Ectodermal cell (in vitro differentiated cells): ENCODE measurements around the gene SLC12A6.
"Not testable (repeated sequence)": the region's sequence is repeated elsewhere in the genome, so short reads cannot be mapped to it uniquely, and the experiment has no call there.

Experiments
- H3K27ac ChIP-seq: 2 replicates; pipeline ENCODE4 v1.7.0; 2013; ENCODE audit warnings: mild to moderate bottlenecking, low read depth, low read length; ENCODE audit not compliant: insufficient read depth, poor library complexity, severe bottlenecking
- H3K27me3 ChIP-seq: 2 replicates; pipeline ENCODE4 v1.7.0; 2013; ENCODE audit warnings: mild to moderate bottlenecking, low read length; ENCODE audit not compliant: insufficient read depth, control insufficient read depth, poor library complexity, severe bottlenecking
- H3K36me3 ChIP-seq: one replicate; pipeline ENCODE4 v1.7.0; 2013; ENCODE audit warnings: low read length; ENCODE audit not compliant: control insufficient read depth, insufficient read depth
- H3K4me1 ChIP-seq: one replicate; pipeline ENCODE4 v1.7.0; 2013; ENCODE audit warnings: low read length; ENCODE audit not compliant: control insufficient read depth, insufficient read depth
- H3K4me3 ChIP-seq: 2 replicates; pipeline ENCODE4 v1.7.0; 2013; ENCODE audit warnings: low read depth, low read length, control low read depth; ENCODE audit not compliant: insufficient read depth
- H3K9me3 ChIP-seq: 2 replicates; pipeline ENCODE4 v1.7.0; 2013; ENCODE audit warnings: mild to moderate bottlenecking, low read length, moderate library complexity; ENCODE audit not compliant: control insufficient read depth
- WGBS, 2 experiments: methylation state at CpG; one replicate each; pipeline ENCODE4 v1.1.7; 2013; ENCODE audit warnings: missing lambda C conversion rate in 2 of 2; 5-methylcytosine and 5-hydroxymethylcytosine counted together

The SLC12A6 gene

GRCh38 chr15:34342737-34343575, 5.4 kb upstream of the SLC12A6 start, which contains the start of the genes NOP10 and NUTM1:
TSS of gene NOP10 (minus strand) at chr15:34343136. CDS start at chr15:34343073, 63 bp downstream.
TSS of gene NUTM1 (plus strand) at chr15:34343315. CDS start at chr15:34343697, 382 bp downstream.
- 1% methylated on average over 38 of the region's 38 CpGs for WGBS, 2 experiments
- H3K27ac ChIP-seq = peak within 1 kb of the TSS; percentile 60
- H3K36me3 ChIP-seq = peaks cover 8% of the 10 kb centered on the region

GRCh38 chr15:34342213-34342736, 4.7 kb upstream of the SLC12A6 start:
- not testable (repeated sequence) for H3K36me3 ChIP-seq, H3K27ac ChIP-seq, H3K4me1 ChIP-seq, H3K9me3 ChIP-seq, H3K27me3 ChIP-seq
- 34 to 40% methylated on average over 26 of the region's 26 CpGs for WGBS, 2 experiments
- peak overlapping the region; percentile 84 for H3K4me3 ChIP-seq

More at GRCh38 chr15:34342737-34343575, 5.4 kb upstream of the SLC12A6 start, which contains the start of the genes NOP10 and NUTM1:
- Histone ChIP-seq H3K4me1 (no peaks in the 10 kb centered on the region), H3K27me3 (no peaks in the 10 kb centered on the region), H3K4me3 (peak within 1 kb of the TSS; percentile 84), H3K9me3 (no peaks in the 10 kb centered on the region)

- H3K27ac ChIP-seq = no peak overlapping the region
- peak overlapping the region; percentile 84 for H3K4me3 ChIP-seq
- H3K27me3 ChIP-seq = no peaks in the 10 kb centered on the region
- H3K9me3 ChIP-seq = no peaks in the 10 kb centered on the region
- H3K36me3 ChIP-seq = peaks cover 8% of the 10 kb centered on the region
- WGBS, 2 experiments = 94 to 95% methylated on average over 15 of the region's 15 CpGs
- H3K4me1 ChIP-seq = no peaks in the 10 kb centered on the region
Observed at GRCh38 chr15:34341381-34342212, 4.0 kb upstream of the SLC12A6 start.

GRCh38 chr15:34339946-34340345, 2.4 kb upstream of the SLC12A6 start:
- no peak overlapping the region for H3K4me3 ChIP-seq
- 96 to 97% methylated on average over 3 of the region's 3 CpGs for WGBS, 2 experiments
- peaks cover 8% of the 10 kb centered on the region for H3K36me3 ChIP-seq
- no peak overlapping the region for H3K27ac ChIP-seq
- H3K4me1 ChIP-seq = no peaks in the 10 kb centered on the region
- no peaks in the 10 kb centered on the region for H3K9me3 ChIP-seq
- H3K27me3 ChIP-seq = no peaks in the 10 kb centered on the region

GRCh38 chr15:34338347-34338746, 766 bp upstream of the SLC12A6 start:
- Histone ChIP-seq H3K27ac (no peak overlapping the region), H3K9me3 (no peaks in the 10 kb centered on the region), H3K4me1 (no peaks in the 10 kb centered on the region), H3K36me3 (peaks cover 8% of the 10 kb centered on the region), H3K4me3 (peak overlapping the region; percentile 96), H3K27me3 (no peaks in the 10 kb centered on the region)
- WGBS, 2 experiments = 71 to 77% methylated on average over 13 to 16 of the region's 16 CpGs

GRCh38 chr15:34336991-34337556, 507 bp downstream of the SLC12A6 start:
- peak overlapping the region; percentile 96 for H3K4me3 ChIP-seq
- peaks cover 8% of the 10 kb centered on the region for H3K36me3 ChIP-seq
- H3K9me3 ChIP-seq = no peaks in the 10 kb centered on the region
- H3K27me3 ChIP-seq = no peaks in the 10 kb centered on the region
- H3K4me1 ChIP-seq = no peaks in the 10 kb centered on the region
- peak overlapping the region; percentile 40 for H3K27ac ChIP-seq
- 8 to 9% methylated on average over 26 of the region's 26 CpGs for WGBS, 2 experiments

GRCh38 chr15:34336231-34336990, 1.2 kb downstream of the SLC12A6 start:
- no peaks in the 10 kb centered on the region for H3K9me3 ChIP-seq
- peak overlapping the region; percentile 96 for H3K4me3 ChIP-seq
- WGBS, 2 experiments = 93 to 95% methylated on average over 16 of the region's 16 CpGs
- no peak overlapping the region for H3K27ac ChIP-seq
- H3K4me1 ChIP-seq = no peaks in the 10 kb centered on the region
- no peaks in the 10 kb centered on the region for H3K27me3 ChIP-seq
- peaks cover 7% of the 10 kb centered on the region for H3K36me3 ChIP-seq

GRCh38 chr15:34335176-34336032, 2.2 kb downstream of the SLC12A6 start:
- H3K27ac ChIP-seq = no peak overlapping the region
- H3K36me3 ChIP-seq = no peaks in the 10 kb centered on the region
- no peaks in the 10 kb centered on the region for H3K27me3 ChIP-seq
- 88 to 97% methylated on average over 3 of the region's 3 CpGs for WGBS, 2 experiments
- no peaks in the 10 kb centered on the region for H3K9me3 ChIP-seq
- H3K4me3 ChIP-seq = no peak overlapping the region
- no peaks in the 10 kb centered on the region for H3K4me1 ChIP-seq

- no peak overlapping the region for H3K27ac ChIP-seq
- WGBS, 2 experiments = 88 to 91% methylated on average over 3 to 4 of the region's 4 CpGs
- no peaks in the 10 kb centered on the region for H3K4me1 ChIP-seq
- no peaks in the 10 kb centered on the region for H3K27me3 ChIP-seq
- H3K9me3 ChIP-seq = no peaks in the 10 kb centered on the region
- no peaks in the 10 kb centered on the region for H3K36me3 ChIP-seq
- no peak overlapping the region for H3K4me3 ChIP-seq
Observed at GRCh38 chr15:34334672-34335071, 2.9 kb downstream of the SLC12A6 start.
